Suprapubic skin (tissue), 4 donors: ENCODE measurements around the gene TMC2. TPM values are rescaled to one million over a fixed set of nuclear protein-coding genes. Genes with fewer than 3 reads are reported as not detected.
"Not testable (repeated sequence)": the region's sequence is repeated elsewhere in the genome, so short reads cannot be mapped to it uniquely, and the experiment has no call there.

Source experiments
- DNase-seq, 2 donors: peaks; one replicate each; pipeline ENCODE4 v3.0.0-alpha.2; 2019; ENCODE audit warnings: low spot score in 2 of 2
- H3K27ac ChIP-seq: fragments of 200-600 bp; sonication (generic); one replicate; pipeline ENCODE4 v1.5.1; 2019
- H3K27me3 ChIP-seq: fragments of 200-600 bp; sonication (generic); one replicate; pipeline ENCODE4 v1.5.1; 2019
- H3K36me3 ChIP-seq: fragments of 200-600 bp; sonication (generic); one replicate; pipeline ENCODE4 v1.5.1; 2019
- H3K4me1 ChIP-seq: fragments of 200-600 bp; sonication (generic); one replicate; pipeline ENCODE4 v1.5.1; 2019
- H3K4me3 ChIP-seq: fragments of 200-600 bp; sonication (generic); one replicate; pipeline ENCODE4 v1.5.1; 2019; ENCODE audit warnings: mild to moderate bottlenecking
- H3K9me3 ChIP-seq: fragments of 200-600 bp; sonication (generic); one replicate; pipeline ENCODE4 v1.5.1; 2019
- CTCF ChIP-seq, 2 donors: fragments of 200-600 bp in 1 of 2; fragments of 450-650 bp in 1 of 2; sonication (generic) in 1 of 2; IDR thresholded peaks; one replicate each; pipeline ENCODE4 v1.5.1; 2016 to 2019; ENCODE audit warnings: antibody characterized with exemption in 2 of 2, mild to moderate bottlenecking in 1 of 2, moderate library complexity in 1 of 2
- EP300 ChIP-seq: sonication (generic); formaldehyde crosslinking; IDR thresholded peaks from one replicate; pipeline ENCODE4 v1.6.1; 2017; ENCODE audit warnings: antibody characterized with exemption
- POLR2A ChIP-seq, 2 donors: fragments of 450-650 bp; IDR thresholded peaks; one replicate each; pipeline ENCODE4 v1.6.1; 2017; ENCODE audit warnings: antibody characterized with exemption in 2 of 2, mild to moderate bottlenecking in 2 of 2, moderate library complexity in 2 of 2
- POLR2AphosphoS5 ChIP-seq, 3 donors: sonication (generic); formaldehyde crosslinking; IDR thresholded peaks; one replicate each; pipeline ENCODE4 v1.6.1; 2017; ENCODE audit warnings: antibody characterized with exemption in 3 of 3
- WGBS: methylation state at CpG from one replicate; pipeline ENCODE4 v1.1.5; 2018; 5-methylcytosine and 5-hydroxymethylcytosine counted together
- total RNA-seq, 4 donors: library from RNA; depleted of rRNA; stranded (reverse); fragments of >200 nt; gene quantifications; one replicate each; pipeline ENCODE4 v1.1.0, GENCODE V29; 2016

TMC2 gene
- total RNA-seq, 4 donors from 2014 or later: not detected

- H3K27ac ChIP-seq: peak overlapping the region; percentile 87
- peak; percentile 76 to 98 for TF ChIP-seq CTCF (IDR thresholded peaks at IDR 0.05)
- TF ChIP-seq POLR2A (IDR thresholded peaks at IDR 0.05): peak in 1 of 2 donors; percentile 27
- TF ChIP-seq EP300: no peak
- no peaks in the 10 kb centered on the region for H3K27me3 ChIP-seq
- no peaks in the 10 kb centered on the region for H3K9me3 ChIP-seq
- H3K4me1 ChIP-seq: peaks cover 10% of the 10 kb centered on the region
- H3K36me3 ChIP-seq: no peaks in the 10 kb centered on the region
- H3K4me3 ChIP-seq: peak overlapping the region; percentile 67
- WGBS: 30% methylated on average over 10 of the region's 26 CpGs
- DNase-seq: peak; percentile 92 to 94
These were observed 12.3 kb upstream of the TMC2 start for GRCh38 chr20:2523919-2524708.

GRCh38 chr20:2524709-2525506 is 11.5 kb upstream of the TMC2 start:
- Histone ChIP-seq H3K36me3 (no peaks in the 10 kb centered on the region), H3K4me1 (peaks cover 10% of the 10 kb centered on the region), H3K27ac (peak overlapping the region; percentile 87), H3K9me3 (no peaks in the 10 kb centered on the region), H3K4me3 (peak overlapping the region; percentile 67), H3K27me3 (no peaks in the 10 kb centered on the region)
- under 1% methylated on average over 46 of the region's 64 CpGs for WGBS
- TF ChIP-seq EP300 (no peak), POLR2A (IDR thresholded peaks at IDR 0.05) (peak in 1 of 2 donors; percentile 8), POLR2AphosphoS5 (IDR thresholded peaks at IDR 0.05) (no peak), CTCF (IDR thresholded peaks at IDR 0.05) (peak in 1 of 2 donors; percentile 1)
- peak; percentile 81 to 84 for DNase-seq

DNA sequence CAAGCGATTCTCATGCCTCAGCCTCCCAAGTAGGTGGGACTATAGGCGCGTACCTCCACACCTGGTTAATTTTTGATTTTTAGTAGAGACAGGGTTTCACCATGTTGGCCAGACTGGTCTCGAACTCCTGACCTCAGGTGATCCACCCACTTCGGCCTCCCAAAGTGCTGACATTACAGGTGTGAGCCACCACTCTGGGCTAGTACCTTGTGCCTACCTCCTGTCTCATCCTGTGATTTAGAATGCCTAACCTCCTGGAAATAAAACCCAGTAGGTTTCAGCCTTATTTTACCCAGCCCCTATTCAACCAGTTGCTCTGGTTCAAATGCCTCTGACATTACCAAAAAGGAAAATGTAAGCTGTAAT is 10.2 kb upstream of the TMC2 start:
- H3K27me3 ChIP-seq, H3K4me3 ChIP-seq, DNase-seq, H3K9me3 ChIP-seq, H3K36me3 ChIP-seq, H3K27ac ChIP-seq: not testable (repeated sequence)
- 89% methylated on average over 5 of the region's 5 CpGs for WGBS
- H3K4me1 ChIP-seq: peaks cover 10% of the 10 kb centered on the region

GRCh38 chr20:2527762-2528161 is 8.6 kb upstream of the TMC2 start:
- WGBS: 74% methylated on average over 6 of the region's 6 CpGs
- no peak for DNase-seq
- Histone ChIP-seq H3K4me1 (peaks cover 10% of the 10 kb centered on the region), H3K9me3 (no peaks in the 10 kb centered on the region), H3K27me3 (peaks cover 2% of the 10 kb centered on the region), H3K27ac (no peak overlapping the region), H3K4me3 (no peak overlapping the region), H3K36me3 (no peaks in the 10 kb centered on the region)
- TF ChIP-seq POLR2AphosphoS5 (IDR thresholded peaks at IDR 0.05): no peak
- no peak for TF ChIP-seq CTCF (IDR thresholded peaks at IDR 0.05)
- no peak for TF ChIP-seq POLR2A (IDR thresholded peaks at IDR 0.05)
- TF ChIP-seq EP300: no peak

DNA sequence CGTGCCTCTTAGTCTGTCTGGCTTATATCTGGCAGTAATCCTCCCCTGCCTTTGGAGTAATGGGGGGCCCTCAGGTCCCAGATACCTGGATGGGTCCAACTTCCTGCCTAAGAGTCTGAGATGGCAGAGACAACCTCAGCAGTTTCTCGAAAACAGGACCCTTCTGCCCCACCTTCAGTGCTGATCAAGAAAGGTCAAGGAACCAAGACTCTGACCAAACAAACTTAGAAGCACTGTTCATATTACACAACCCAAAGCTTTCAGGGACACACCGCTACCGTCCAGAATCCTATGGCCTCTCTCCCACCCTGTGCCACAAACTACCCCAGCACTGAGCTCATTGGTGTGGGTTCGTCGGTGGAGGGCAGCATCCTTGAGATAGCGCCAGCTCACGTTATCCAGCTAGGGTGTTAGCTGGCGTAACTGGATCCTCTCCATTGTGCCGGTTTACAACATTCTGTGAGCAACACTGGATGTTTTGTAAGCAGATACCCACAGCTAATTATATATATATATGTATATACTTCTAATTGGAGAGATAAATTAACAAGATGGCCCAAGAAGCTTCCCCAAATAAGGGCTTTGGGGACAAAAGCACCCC is 7.6 kb upstream of the TMC2 start:
- DNase-seq: peak in 1 of 2 donors; percentile 58
- H3K4me1 ChIP-seq: peaks cover 10% of the 10 kb centered on the region
- H3K27me3 ChIP-seq: peaks cover 10% of the 10 kb centered on the region
- TF ChIP-seq POLR2A (IDR thresholded peaks at IDR 0.05) (no peak), EP300 (no peak), POLR2AphosphoS5 (IDR thresholded peaks at IDR 0.05) (no peak), CTCF (IDR thresholded peaks at IDR 0.05) (no peak)
- H3K9me3 ChIP-seq: no peaks in the 10 kb centered on the region
- H3K36me3 ChIP-seq: no peaks in the 10 kb centered on the region
- H3K4me3 ChIP-seq: no peak overlapping the region
- no peak overlapping the region for H3K27ac ChIP-seq
- 61% methylated on average over 10 of the region's 10 CpGs for WGBS
